MM.1S (cell line): ENCODE results near the gene LDLRAP1.

ENCODE experiments used
- DNase-seq: peaks from one replicate; pipeline ENCODE4 v3.0.0-alpha.2; 2015
- H2AFZ ChIP-seq: fragments of 300-600 bp; sonication (generic); 2 replicates; pipeline ENCODE4 v1.6.0; 2016; ENCODE audit warnings: antibody characterized with exemption, low read length
- H3F3A ChIP-seq: fragments of 300-600 bp; sonication (generic); 2 replicates; pipeline ENCODE4 v1.6.1; 2016; ENCODE audit warnings: mild to moderate bottlenecking, antibody characterized with exemption, low read length, moderate library complexity, mixed read lengths; ENCODE audit not compliant: insufficient read depth
- H3K27ac ChIP-seq: fragments of 300-600 bp; sonication (generic); 2 replicates; pipeline ENCODE4 v1.5.1; 2016; ENCODE audit warnings: mild to moderate bottlenecking, low read length
- H3K27me3 ChIP-seq: fragments of 300-600 bp; sonication (generic); replicated peaks from 2 replicates; pipeline ENCODE4 v1.6.0; 2016; ENCODE audit warnings: low read length; ENCODE audit not compliant: insufficient read depth
- H3K36me3 ChIP-seq: fragments of 300-600 bp; sonication (generic); replicated peaks from 2 replicates; pipeline ENCODE4 v1.6.1; 2016; ENCODE audit warnings: mild to moderate bottlenecking, low read length, mixed read lengths; ENCODE audit not compliant: insufficient read depth
- H3K4me1 ChIP-seq: fragments of 300-600 bp; sonication (generic); 2 replicates; pipeline ENCODE4 v1.6.1; 2016; ENCODE audit warnings: low read length, mixed read lengths
- H3K4me2 ChIP-seq: fragments of 300-600 bp; sonication (generic); 2 replicates; pipeline ENCODE4 v1.6.0; 2016; ENCODE audit warnings: low read depth, low read length
- H3K4me3 ChIP-seq: fragments of 300-600 bp; sonication (generic); 2 replicates; pipeline ENCODE4 v1.5.1; 2016; ENCODE audit warnings: low read length, mixed read lengths
- H3K79me2 ChIP-seq: fragments of 300-600 bp; sonication (generic); 2 replicates; pipeline ENCODE4 v1.6.1; 2016; ENCODE audit warnings: mixed run types, low read length, mixed read lengths
- H3K9ac ChIP-seq: fragments of 300-600 bp; sonication (generic); 2 replicates; pipeline ENCODE4 v1.6.1; 2016; ENCODE audit warnings: low read length, mixed read lengths
- H3K9me2 ChIP-seq: fragments of 300-600 bp; sonication (generic); replicated peaks from 2 replicates; pipeline ENCODE4 v1.6.1; 2016; ENCODE audit warnings: mild to moderate bottlenecking, low read length, mixed read lengths; ENCODE audit not compliant: insufficient read depth
- H3K9me3 ChIP-seq: fragments of 300-600 bp; sonication (generic); replicated peaks from 2 replicates; pipeline ENCODE4 v1.6.1; 2016; ENCODE audit warnings: mild to moderate bottlenecking, low read length, mixed read lengths; ENCODE audit not compliant: insufficient read depth
- H4K20me1 ChIP-seq: fragments of 300-600 bp; sonication (generic); 2 replicates; pipeline ENCODE4 v1.6.1; 2016; ENCODE audit warnings: mild to moderate bottlenecking, low read length, moderate library complexity, mixed read lengths; ENCODE audit not compliant: insufficient read depth
- CTCF ChIP-seq: fragments of 300-600 bp; sonication (generic); IDR thresholded peaks from 2 replicates; pipeline ENCODE4 v1.5.1; 2016; ENCODE audit warnings: antibody characterized with exemption, low read length, mixed read lengths
- EZH2 ChIP-seq: fragments of 300-600 bp; sonication (generic); optimal IDR thresholded peaks from 2 replicates; pipeline ENCODE3; 2017; ENCODE audit warnings: low read depth, mild to moderate bottlenecking, antibody characterized with exemption, low read length, mixed read lengths
- EZH2phosphoT487 ChIP-seq: fragments of 300-600 bp; sonication (generic); IDR thresholded peaks from 2 replicates; pipeline ENCODE4 v1.6.1; 2018; ENCODE audit warnings: antibody characterized with exemption, low read length

The LDLRAP1 gene

DNA sequence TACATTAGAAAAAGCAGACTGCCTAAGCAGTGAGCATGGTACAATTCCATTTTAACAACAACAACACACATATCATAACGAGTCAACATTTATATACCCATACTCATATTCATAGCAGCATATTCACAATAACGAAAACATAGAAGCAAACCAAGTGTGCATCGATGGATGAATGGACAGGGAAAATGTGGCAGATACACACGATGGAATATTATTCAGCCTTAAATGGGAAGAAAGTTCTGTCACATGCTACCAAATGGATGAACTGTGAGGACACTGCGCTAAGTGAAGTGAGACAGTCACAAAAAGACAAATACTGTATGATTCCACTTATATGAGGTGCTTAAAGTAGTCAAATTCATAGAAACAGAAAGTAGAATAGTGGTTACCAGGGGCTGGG is 63.7 kb downstream of the LDLRAP1 start:
- no peak overlapping the region for H2AFZ ChIP-seq
- H4K20me1 ChIP-seq: no peaks in the 10 kb centered on the region
- H3K9me3 ChIP-seq: no peaks in the 10 kb centered on the region
- H3K79me2 ChIP-seq: no peaks in the 10 kb centered on the region
- H3K4me1 ChIP-seq: peaks cover 9% of the 10 kb centered on the region
- peak overlapping the region; percentile 6; the same call in 1 of the 2 replicates for H3K27ac ChIP-seq
- H3K9ac ChIP-seq: no peak overlapping the region
- H3K9me2 ChIP-seq: no peaks in the 10 kb centered on the region
- H3K4me2 ChIP-seq: peak overlapping the region; percentile 34
- no peaks in the 10 kb centered on the region; the same call in 1 of the 2 replicates for H3K27me3 ChIP-seq
- no peak for DNase-seq
- H3F3A ChIP-seq: peaks cover 15% of the 10 kb centered on the region
- no peak overlapping the region for H3K4me3 ChIP-seq
- no peaks in the 10 kb centered on the region for H3K36me3 ChIP-seq
- TF ChIP-seq EZH2phosphoT487 (no peak), CTCF (no peak), EZH2 (no peak)

GRCh38 chr1:25608488-25609178 is 65.2 kb downstream of the LDLRAP1 start:
- Histone ChIP-seq H2AFZ (no peak overlapping the region), H3K4me1 (peaks cover 9% of the 10 kb centered on the region), H4K20me1 (no peaks in the 10 kb centered on the region), H3K79me2 (no peaks in the 10 kb centered on the region), H3K36me3 (no peaks in the 10 kb centered on the region), H3K4me3 (no peak overlapping the region), H3K4me2 (peak overlapping the region; percentile 77), H3F3A (peaks cover 15% of the 10 kb centered on the region), H3K27me3 (no peaks in the 10 kb centered on the region; the same call in 1 of the 2 replicates), H3K9ac (no peak overlapping the region), H3K9me2 (no peaks in the 10 kb centered on the region), H3K27ac (no peak overlapping the region), H3K9me3 (no peaks in the 10 kb centered on the region)
- TF ChIP-seq EZH2phosphoT487 (no peak), CTCF (peak; percentile 32; the same call in 1 of the 2 replicates)
- peak; percentile 92 for DNase-seq

GRCh38 chr1:25609921-25610320 is 66.5 kb downstream of the LDLRAP1 start:
- no peak for TF ChIP-seq CTCF
- TF ChIP-seq EZH2phosphoT487: no peak
- no peak for TF ChIP-seq EZH2
- Histone ChIP-seq H4K20me1 (no peaks in the 10 kb centered on the region), H3K9ac (no peak overlapping the region), H3K36me3 (no peaks in the 10 kb centered on the region), H3K9me3 (no peaks in the 10 kb centered on the region), H3K4me1 (peaks cover 16% of the 10 kb centered on the region), H2AFZ (no peak overlapping the region), H3K9me2 (no peaks in the 10 kb centered on the region), H3K4me3 (no peak overlapping the region), H3K27ac (no peak overlapping the region), H3K79me2 (no peaks in the 10 kb centered on the region), H3K4me2 (no peak overlapping the region), H3K27me3 (no peaks in the 10 kb centered on the region; the same call in 1 of the 2 replicates), H3F3A (peaks cover 20% of the 10 kb centered on the region)
- DNase-seq: no peak
